Heart right ventricle (tissue), 16 donors: ENCODE measurements around the gene RASGEF1C. TPM values are rescaled to one million over a fixed set of nuclear protein-coding genes. Genes with fewer than 3 reads are reported as not detected.
A peak's percentile ranks its signal among the peaks of the same experiment; 100 is the strongest.

Experiments used
- ATAC-seq, 8 donors: fragments of 200-7000 bp; cut with Tn5 transposase; one replicate each; pipeline ENCODE4 v1.9.1; 2020; ENCODE audit warnings: mild to moderate bottlenecking in 8 of 8, moderate library complexity in 8 of 8, moderate number of reproducible peaks in 1 of 8
- DNase-seq, 2 donors: peaks; one replicate each; pipeline ENCODE4 v3.0.0-alpha.2; 2020
- H3K27ac ChIP-seq, 10 donors: fragments of 200-600 bp; sonication (generic) in 2 of 10; one replicate each; pipeline versions ENCODE4 v1.5.0 to v1.8.0; 2020 to 2022; ENCODE audit warnings: mild to moderate bottlenecking in 3 of 10
- H3K27me3 ChIP-seq, 7 donors: fragments of 200-600 bp; one replicate each; pipeline ENCODE4 v1.8.0; 2021 to 2022; ENCODE audit warnings: mild to moderate bottlenecking in 2 of 7
- H3K36me3 ChIP-seq, 9 donors: fragments of 200-600 bp; sonication (generic) in 1 of 9; one replicate each; pipeline versions ENCODE4 v1.5.0 to v1.8.0; 2020 to 2022; ENCODE audit warnings: mild to moderate bottlenecking in 2 of 9
- H3K4me1 ChIP-seq, 9 donors: fragments of 200-600 bp; sonication (generic) in 1 of 9; one replicate each; pipeline versions ENCODE4 v1.5.0 to v1.8.0; 2020 to 2022; ENCODE audit warnings: mild to moderate bottlenecking in 4 of 9
- H3K4me3 ChIP-seq, 10 donors: fragments of 200-600 bp; sonication (generic) in 2 of 10; one replicate each; pipeline versions ENCODE4 v1.5.0 to v1.8.0; 2020 to 2022; ENCODE audit warnings: mild to moderate bottlenecking in 7 of 10, moderate library complexity in 2 of 10
- H3K9me3 ChIP-seq, 11 donors: fragments of 200-600 bp in 10 of 11; sonication (generic) in 2 of 11; one replicate each; pipeline versions ENCODE4 v1.5.0 to v1.8.0; 2013 to 2022; ENCODE audit warnings: mild to moderate bottlenecking in 2 of 11, control low read depth in 1 of 11, moderate library complexity in 1 of 11
- WGBS, 2 donors: extraction: QIAGEN DNeasy Blood & Tissue Kit; methylation state at CpG; one replicate each; pipeline ENCODE4 v1.1.7; 2013; ENCODE audit warnings: inconsistent platforms in 1 of 2; 5-methylcytosine and 5-hydroxymethylcytosine counted together
- intact Hi-C, 10 donors: fragments of 100-400 bp; cut with DNase I; formaldehyde crosslinking; loops; one replicate each; pipeline versions ENCODE4 v1.11.1 to v1.14.2; 2022
- polyA plus RNA-seq, 2 donors: library from polyadenylated mRNA; stranded (reverse); fragments of 200-250 nt; gene quantifications; one replicate each; pipeline ENCODE4 v1.2.3, GENCODE V29; 2013
- total RNA-seq, 10 donors: library from RNA; stranded (reverse); fragmentation: NEBNext Ultra II Directional in 3 of 10; extraction: Animal tissue kit (Norgen Biotek cat#: 25700) in 3 of 10; gene quantifications; one replicate each; pipeline versions ENCODE4 v1.2.1 to v1.2.4, GENCODE V29; 2021 to 2023
- TF ChIP-seq, protein P1 (sequence below), 9 donors: fragments of 200-600 bp; sonication (generic) in 2 of 9; IDR thresholded peaks; one replicate each; pipeline versions ENCODE4 v1.5.0 to v1.8.0; 2021 to 2022; ENCODE audit warnings: antibody characterized with exemption in 9 of 9, mild to moderate bottlenecking in 5 of 9, moderate library complexity in 1 of 9
- donor health status: Arrhythmogenic right ventricular cardiomyopathy.
- donor health status: ischemic (EF 13 %, LVEDD 7.1; RV severe dilation, severe dysfunction).
- donor health status: healthy with polysubstance abuse.
- donor health status: DM: no; HTN: yes; CAD: no.
- donor health status: DM: no; HTN: no; CAD: no.
- donor health status: ischemic (EF 25% LVEDD 6.9; RV normal size, moderate dysfunction).
- donor health status: ischemic (EF 25% LVEDD 5.7; RV mildly dilated, moderate dysfunction).
- donor health status: healthy.
- donor health status: DM: yes; HTN: yes; CAD: no.
- donor health status: Ischemic cardiomyopathy.
- donor health status: ischemic (EF 35%, LVEDD 5.7; RV mildly dilated, moderate dysfunction).
- donor health status: nonischemic (EF 11% LVEDD 7.7; RV severe dilation, severe dysfunction).
- donor health status: DM: yes; HTN: yes; CAD: no.
- donor health status: PGD.
- donor health status: ischemic (EF 29% LVEDD 5.4; RV normal size, mild dysfunction).
- donor health status: nonischemic (EF 23%, LVEDD 6.1; RV moderate dilation, normal function).

RASGEF1C gene
- total and polyA plus RNA-seq, 12 donors: 0.17 to 0.59 (median 0.26) TPM; not detected in 6

DNA sequence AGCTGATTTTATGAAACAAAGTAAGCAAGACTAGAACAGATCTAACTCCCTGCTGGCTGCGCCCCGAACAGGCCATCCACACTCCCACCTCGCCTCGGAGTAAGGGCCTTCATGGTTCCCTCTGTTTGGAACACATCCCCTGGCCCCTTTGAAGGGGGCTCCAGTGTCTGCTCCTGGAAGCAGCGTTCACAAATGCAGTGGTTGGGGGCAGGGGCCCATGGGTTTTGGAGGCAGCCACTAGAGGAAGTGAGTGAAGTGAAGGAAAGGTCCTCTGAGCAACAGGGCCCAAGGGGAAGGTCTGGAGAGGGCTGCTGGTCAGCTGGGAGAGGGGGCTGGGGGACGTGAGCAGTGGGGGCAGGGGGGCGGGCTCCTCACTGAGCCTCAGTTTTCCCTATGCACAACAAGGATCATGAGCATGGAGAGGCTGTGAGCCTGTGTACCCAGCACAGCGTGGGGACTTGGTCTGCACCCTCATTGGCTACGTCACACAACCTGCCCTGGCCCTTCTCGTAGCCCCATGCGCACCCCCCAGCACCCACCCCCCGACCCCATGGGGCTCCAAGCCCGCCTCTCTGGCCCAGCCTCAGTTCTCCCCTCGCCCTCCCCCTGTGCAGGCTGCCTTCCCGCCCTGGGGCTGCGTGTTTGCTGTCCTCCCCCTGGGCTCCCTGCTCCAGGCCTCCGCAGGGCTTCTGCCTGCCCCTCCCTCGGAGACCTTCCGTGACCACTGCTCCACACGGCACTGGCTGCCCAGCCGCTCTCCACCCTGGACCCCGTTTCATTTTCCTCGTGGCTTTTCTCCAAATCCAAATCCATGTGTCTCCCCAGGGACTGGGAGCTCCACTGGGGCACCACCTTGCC, 39.5 kb downstream of the RASGEF1C start:
- WGBS, 2 donors: 67 to 69% methylated on average over 23 of the region's 23 CpGs
- H3K4me3 ChIP-seq: no peak overlapping the region
- H3K9me3 ChIP-seq: peaks cover 0 to 6% (median 0%) of the 10 kb centered on the region in 11 donors
- intact Hi-C loops: no loop called here
- H3K4me1 ChIP-seq: peaks cover 0 to 24% (median 9%) of the 10 kb centered on the region in 9 donors
- no peaks in the 10 kb centered on the region for H3K36me3 ChIP-seq
- no peak for DNase-seq
- H3K27me3 ChIP-seq: peaks cover 0 to 8% (median 4%) of the 10 kb centered on the region in 7 donors
- H3K27ac ChIP-seq: no peak overlapping the region
- no peak for ATAC-seq
- TF ChIP-seq, protein P1, sequence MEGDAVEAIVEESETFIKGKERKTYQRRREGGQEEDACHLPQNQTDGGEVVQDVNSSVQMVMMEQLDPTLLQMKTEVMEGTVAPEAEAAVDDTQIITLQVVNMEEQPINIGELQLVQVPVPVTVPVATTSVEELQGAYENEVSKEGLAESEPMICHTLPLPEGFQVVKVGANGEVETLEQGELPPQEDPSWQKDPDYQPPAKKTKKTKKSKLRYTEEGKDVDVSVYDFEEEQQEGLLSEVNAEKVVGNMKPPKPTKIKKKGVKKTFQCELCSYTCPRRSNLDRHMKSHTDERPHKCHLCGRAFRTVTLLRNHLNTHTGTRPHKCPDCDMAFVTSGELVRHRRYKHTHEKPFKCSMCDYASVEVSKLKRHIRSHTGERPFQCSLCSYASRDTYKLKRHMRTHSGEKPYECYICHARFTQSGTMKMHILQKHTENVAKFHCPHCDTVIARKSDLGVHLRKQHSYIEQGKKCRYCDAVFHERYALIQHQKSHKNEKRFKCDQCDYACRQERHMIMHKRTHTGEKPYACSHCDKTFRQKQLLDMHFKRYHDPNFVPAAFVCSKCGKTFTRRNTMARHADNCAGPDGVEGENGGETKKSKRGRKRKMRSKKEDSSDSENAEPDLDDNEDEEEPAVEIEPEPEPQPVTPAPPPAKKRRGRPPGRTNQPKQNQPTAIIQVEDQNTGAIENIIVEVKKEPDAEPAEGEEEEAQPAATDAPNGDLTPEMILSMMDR (IDR thresholded peaks at IDR 0.05): no peak

DNA sequence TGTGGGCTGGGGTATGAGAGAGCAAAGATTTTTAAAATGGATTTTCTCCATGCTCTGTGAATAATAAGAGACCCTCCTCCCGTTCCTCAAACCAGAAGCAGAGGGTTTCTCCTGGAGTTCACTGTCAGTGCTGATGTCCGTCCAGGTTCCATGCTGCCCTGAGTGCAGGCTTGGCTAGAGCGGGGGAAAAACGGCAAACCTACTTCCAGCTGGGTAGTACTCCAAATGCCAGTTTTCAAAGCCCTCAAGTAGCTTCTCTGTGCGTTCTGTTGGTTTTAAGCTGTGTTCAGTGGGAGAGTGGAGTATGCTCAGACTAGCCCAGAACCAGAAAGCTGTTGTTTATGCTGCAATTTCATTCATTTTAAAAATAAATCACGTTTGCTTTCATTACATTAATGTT, 40.3 kb downstream of the RASGEF1C start:
- H3K27ac ChIP-seq: no peak overlapping the region
- peaks cover 0 to 24% (median 9%) of the 10 kb centered on the region in 9 donors for H3K4me1 ChIP-seq
- DNase-seq (no peak), ATAC-seq (no peak)
- peaks cover 0 to 9% (median 5%) of the 10 kb centered on the region in 7 donors for H3K27me3 ChIP-seq
- WGBS, 2 donors: 80 to 85% methylated on average over 6 of the region's 6 CpGs
- TF ChIP-seq, protein P1 (IDR thresholded peaks at IDR 0.05): no peak
- intact Hi-C loops: no loop called here
- no peak overlapping the region for H3K4me3 ChIP-seq
- no peaks in the 10 kb centered on the region for H3K36me3 ChIP-seq
- peaks cover 0 to 14% (median 0%) of the 10 kb centered on the region in 11 donors for H3K9me3 ChIP-seq

DNA sequence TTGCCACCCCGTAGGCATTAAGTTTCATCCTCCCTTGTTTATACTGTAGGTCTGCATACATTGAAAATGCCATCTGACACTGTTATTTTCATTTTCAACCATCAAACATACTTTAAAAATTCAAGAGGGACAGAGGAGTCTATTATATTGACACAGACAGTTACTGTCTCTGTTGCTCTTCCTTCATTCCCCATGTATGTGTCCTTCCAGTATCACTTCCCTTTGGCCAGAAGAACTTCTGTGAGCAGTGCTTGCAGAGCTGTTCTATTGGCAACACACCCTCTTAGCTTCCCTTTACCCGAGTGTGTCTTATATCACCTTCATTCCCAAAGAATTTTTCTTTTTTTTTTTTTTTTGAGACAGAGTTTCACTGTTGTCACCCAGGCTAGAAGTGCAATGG, 42.8 kb downstream of the RASGEF1C start:
- Histone ChIP-seq H3K9me3 (peaks cover 0 to 20% (median 0%) of the 10 kb centered on the region in 11 donors), H3K27ac (peak overlapping the region in 1 of 10 donors; percentile 14), H3K4me1 (peaks cover 0 to 15% (median 4%) of the 10 kb centered on the region in 9 donors), H3K27me3 (peaks cover 0 to 12% (median 5%) of the 10 kb centered on the region in 7 donors), H3K4me3 (no peak overlapping the region), H3K36me3 (no peaks in the 10 kb centered on the region)
- WGBS, 2 donors: 61 to 69% methylated on average over 2 of the region's 2 CpGs
- TF ChIP-seq, protein P1 (IDR thresholded peaks at IDR 0.05): no peak
- DNase-seq: no peak
- intact Hi-C loops: no loop called here
- no peak for ATAC-seq

DNA sequence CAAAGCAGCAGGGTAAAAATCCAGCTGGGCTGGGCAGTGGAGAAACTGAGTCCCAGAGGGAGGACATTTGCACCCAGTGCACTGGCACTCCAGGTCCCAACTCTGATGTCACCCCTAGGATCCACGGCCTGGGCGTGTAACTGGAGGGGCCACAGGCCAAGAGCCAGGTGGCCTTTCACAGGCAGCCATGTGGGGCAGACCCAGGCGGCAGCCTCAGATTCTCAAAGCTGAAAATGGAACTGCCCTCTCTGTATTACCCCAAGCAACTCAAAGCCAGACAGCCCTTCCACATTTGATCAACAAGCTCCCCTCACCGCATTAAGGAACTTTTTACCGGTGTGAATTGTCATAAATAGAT, 46.7 kb downstream of the RASGEF1C start:
- WGBS, 2 donors: 88 to 93% methylated on average over 5 of the region's 5 CpGs
- DNase-seq: no peak
- Histone ChIP-seq H3K4me3 (no peak overlapping the region), H3K4me1 (peaks cover 0 to 22% (median 0%) of the 10 kb centered on the region in 9 donors), H3K36me3 (no peaks in the 10 kb centered on the region), H3K27me3 (peaks cover 0 to 22% (median 9%) of the 10 kb centered on the region in 7 donors), H3K27ac (no peak overlapping the region), H3K9me3 (peaks cover 0 to 24% (median 0%) of the 10 kb centered on the region in 11 donors)
- no peak for ATAC-seq
- TF ChIP-seq, protein P1 (IDR thresholded peaks at IDR 0.05): no peak
- intact Hi-C loops: no loop called here
